Gastrocnemius medialis (tissue), 4 donors: ENCODE results near the gene LEF1. TPM values are rescaled to one million over a fixed set of nuclear protein-coding genes. Genes with fewer than 3 reads are reported as not detected.
A peak's percentile ranks its signal among the peaks of the same experiment; 100 is the strongest.
"Not testable (repeated sequence)": the region's sequence is repeated elsewhere in the genome, so short reads cannot be mapped to it uniquely, and the experiment has no call there.

ENCODE experiments used
- ATAC-seq, 2 donors: fragments of 150-250 bp; one replicate each; pipeline ENCODE4 v1.9.1; 2016
- DNase-seq, 2 donors: peaks; one replicate each; pipeline ENCODE4 v3.0.0-alpha.2; 2019
- H3K27ac ChIP-seq, 4 donors: fragments of 200-600 bp; sonication (generic); 1 replicate in 1 of 4; 2 replicates in 3 of 4; pipeline ENCODE4 v1.5.1; 2016 to 2018; ENCODE audit warnings: mild to moderate bottlenecking in 2 of 4, moderate library complexity in 1 of 4
- H3K27me3 ChIP-seq, 3 donors: fragments of 200-600 bp; sonication (generic) in 2 of 3; 1 replicate in 1 of 3; 2 replicates in 2 of 3; pipeline versions ENCODE4 v1.5.1 to v1.6.0; 2016 to 2019; ENCODE audit warnings: mild to moderate bottlenecking in 1 of 3, moderate library complexity in 1 of 3
- H3K36me3 ChIP-seq, 2 donors: fragments of 200-600 bp; sonication (generic) in 1 of 2; one replicate each; pipeline ENCODE4 v1.5.1; 2017 to 2018
- H3K4me1 ChIP-seq, 2 donors: fragments of 200-600 bp; sonication (generic) in 1 of 2; one replicate each; pipeline ENCODE4 v1.5.1; 2016 to 2017; ENCODE audit warnings: mild to moderate bottlenecking in 2 of 2
- H3K4me3 ChIP-seq, 4 donors: fragments of 200-600 bp; sonication (generic) in 3 of 4; 1 replicate in 1 of 4; 2 replicates in 3 of 4; pipeline ENCODE4 v1.5.1; 2016 to 2019; ENCODE audit warnings: mild to moderate bottlenecking in 2 of 4
- H3K9me3 ChIP-seq, 3 donors: fragments of 200-600 bp; sonication (generic) in 2 of 3; 1 replicate in 1 of 3; 2 replicates in 2 of 3; pipeline ENCODE4 v1.5.1; 2016 to 2019
- CTCF ChIP-seq, 5 experiments: fragments of 450-650 bp in 3 of 5; fragments of 200-600 bp in 2 of 5; sonication (generic) in 2 of 5; IDR thresholded peaks in 4 of 5; conservative IDR thresholded peaks in 1 of 5; 1 replicate in 4 of 5; 2 replicates in 1 of 5; pipeline ENCODE4 v1.5.1; 2016 to 2019; ENCODE audit warnings: antibody characterized with exemption in 5 of 5, mild to moderate bottlenecking in 3 of 5, moderate library complexity in 3 of 5
- POLR2A ChIP-seq, 2 donors: fragments of 450-650 bp; IDR thresholded peaks; one replicate each; pipeline ENCODE4 v1.6.1; 2017; ENCODE audit warnings: antibody characterized with exemption in 2 of 2, mild to moderate bottlenecking in 2 of 2, moderate library complexity in 2 of 2
- in situ Hi-C, 4 donors: fragments of 200-750 bp; cut with MboI; loops; one replicate each; pipeline versions ENCODE4 v1.15.0 to v1.8.0; 2017; ENCODE audit warnings: low sequenced_read_pairs in 4 of 4
- intact Hi-C: fragments of 100-400 bp; cut with DNase I; formaldehyde crosslinking; loops from one replicate; pipeline ENCODE4 v1.15.1; 2023; ENCODE audit warnings: low total_unique reads
- total RNA-seq, 4 donors: library from RNA; depleted of rRNA; stranded (reverse); fragments of >200 nt; gene quantifications; one replicate each; pipeline versions ENCODE4 v1.1.0 to v1.2.3, GENCODE V29; 2016

The LEF1 gene
- total RNA-seq, 4 donors from 2014 or later: 0.33 TPM; not detected in 3

- TF ChIP-seq CTCF (IDR thresholded peaks at IDR 0.05 in 4 of 5, conservative IDR thresholded peaks at IDR 0.05 in 1 of 5): no peak
- no peak for TF ChIP-seq POLR2A (IDR thresholded peaks at IDR 0.05)
- DNase-seq (no peak), ATAC-seq (no peak)
- Histone ChIP-seq H3K4me3 (no peak overlapping the region), H3K27ac (peak overlapping the region in 3 of 4 donors; percentile 0 to 70 (median 6)), H3K27me3 (no peaks in the 10 kb centered on the region), H3K9me3 (no peaks in the 10 kb centered on the region), H3K36me3 (peaks cover 0 to 15% of the 10 kb centered on the region in 2 donors), H3K4me1 (peaks cover 32 to 46% of the 10 kb centered on the region in 2 donors)
- intact Hi-C loops (no loop called here), in situ Hi-C loops (loop anchor here in 2 of 4 donors (10.0 kb wide), 1 partner anchor 561 kb away; no protein-coding TSS in a partner anchor)
Observed at GRCh38 chr4:108013955-108014354, 154.8 kb downstream of the LEF1 start.

GRCh38 chr4:108013327-108013726, 155.4 kb downstream of the LEF1 start:
- intact Hi-C loops: no loop called here

GRCh38 chr4:108012382-108012781, 156.3 kb downstream of the LEF1 start:
- Histone ChIP-seq H3K4me1 (peaks cover 44 to 50% of the 10 kb centered on the region in 2 donors), H3K36me3 (peaks cover 0 to 15% of the 10 kb centered on the region in 2 donors), H3K27ac (peak overlapping the region in 3 of 4 donors; percentile 88 to 96 (median 89))
- in situ Hi-C loops: loop anchor here in 2 of 4 donors (10.0 kb wide), 1 partner anchor 562 kb away; no protein-coding TSS in a partner anchor
- intact Hi-C loops, ATAC-seq, H3K9me3 ChIP-seq, H3K27me3 ChIP-seq, H3K4me3 ChIP-seq, DNase-seq: not testable (repeated sequence)

More at GRCh38 chr4:108013327-108013726, 155.4 kb downstream of the LEF1 start:
- Histone ChIP-seq H3K27me3 (no peaks in the 10 kb centered on the region), H3K4me3 (no peak overlapping the region), H3K36me3 (peaks cover 0 to 15% of the 10 kb centered on the region in 2 donors), H3K9me3 (no peaks in the 10 kb centered on the region), H3K4me1 (peaks cover 36 to 46% of the 10 kb centered on the region in 2 donors), H3K27ac (peak overlapping the region; percentile 0 to 88 (median 55))
- no peak for ATAC-seq
- TF ChIP-seq CTCF (IDR thresholded peaks at IDR 0.05 in 4 of 5, conservative IDR thresholded peaks at IDR 0.05 in 1 of 5) (no peak), POLR2A (IDR thresholded peaks at IDR 0.05) (no peak)
- in situ Hi-C loops: loop anchor here in 2 of 4 donors (10.0 kb wide), 1 partner anchor 561 kb away; no protein-coding TSS in a partner anchor
- DNase-seq: no peak

- in situ Hi-C loops: loop anchor here in 2 of 4 donors (10.0 kb wide), 1 partner anchor 565 kb away; no protein-coding TSS in a partner anchor
- H3K36me3 ChIP-seq: peaks cover 0 to 15% of the 10 kb centered on the region in 2 donors
- no peak for DNase-seq
- no peak overlapping the region for H3K4me3 ChIP-seq
- intact Hi-C loops: no loop called here
- peak overlapping the region; percentile 80 to 96 (median 88) for H3K27ac ChIP-seq
- H3K27me3 ChIP-seq: no peaks in the 10 kb centered on the region
- ATAC-seq: no peak
- H3K9me3 ChIP-seq: no peaks in the 10 kb centered on the region
- TF ChIP-seq CTCF (IDR thresholded peaks at IDR 0.05 in 4 of 5, conservative IDR thresholded peaks at IDR 0.05 in 1 of 5): no peak
- TF ChIP-seq POLR2A (IDR thresholded peaks at IDR 0.05): no peak
- peaks cover 45 to 59% of the 10 kb centered on the region in 2 donors for H3K4me1 ChIP-seq
Observed at GRCh38 chr4:108010167-108010566, 158.6 kb downstream of the LEF1 start.

GRCh38 chr4:108008721-108009120, 160.0 kb downstream of the LEF1 start:
- Histone ChIP-seq H3K36me3 (peaks cover 0 to 4% of the 10 kb centered on the region in 2 donors), H3K27me3 (no peaks in the 10 kb centered on the region), H3K27ac (peak overlapping the region; percentile 80 to 96 (median 88)), H3K9me3 (no peaks in the 10 kb centered on the region), H3K4me3 (no peak overlapping the region), H3K4me1 (peaks cover 60 to 71% of the 10 kb centered on the region in 2 donors)
- in situ Hi-C loops (no loop called here), intact Hi-C loops (loop anchor here (2.0 kb wide), 1 partner anchor 18 kb away; no protein-coding TSS in a partner anchor)
- peak; percentile 32 to 62 for DNase-seq
- peak; percentile 91 to 94 for ATAC-seq
- no peak for TF ChIP-seq CTCF (IDR thresholded peaks at IDR 0.05 in 4 of 5, conservative IDR thresholded peaks at IDR 0.05 in 1 of 5)
- peak in 1 of 2 donors; percentile 21 for TF ChIP-seq POLR2A (IDR thresholded peaks at IDR 0.05)
